K562 (cell line): ENCODE data around the gene WASF3. TPM values are rescaled to one million over a fixed set of nuclear protein-coding genes. Genes with fewer than 3 reads are reported as not detected.

Source experiments
- ATAC-seq: fragments of 200-7000 bp; cut with Tn5 transposase; 3 replicates; pipeline ENCODE4 v1.9.1; 2020; ENCODE audit warnings: moderate library complexity
- BruUV-seq: library from RNA; stranded (reverse); fragments of 400-500 nt; replicated peaks from 2 replicates; lab custom pipeline; 2021; lab: Mats Ljungman, UMichigan
- CTCF ChIA-PET: fragments of 300-600 bp; formaldehyde crosslinking; extraction: SDS; loops from one replicate; lab custom pipeline; 2021; ENCODE audit warnings: low intra/inter-chr PET ratio; lab: Yijun Ruan, JAX
- POLR2A ChIA-PET: fragments of 300-600, 350-650 bp; sonication (Branson Sonifier 250); formaldehyde crosslinking; extraction: SDS; loops from one replicate; lab custom pipeline; 2021; ENCODE audit warnings: antibody characterized with exemption, inconsistent platforms; lab: Yijun Ruan, JAX
- DNase-seq, 4 experiments: peaks; one replicate each; pipeline versions ENCODE4 v3.0.0 to v3.0.0-alpha.2; 2011 to 2018; ENCODE audit warnings: low spot score in 3 of 4, mixed read lengths in 3 of 4; ENCODE audit errors: extremely low read depth in 1 of 4
- FAIRE-seq: peaks from 2 replicates; lab custom pipeline; 2011; peaks lifted over from hg19 to GRCh38; lab: Jason Lieb, UNC
- H2AFZ ChIP-seq: 2 replicates; pipeline ENCODE4 v1.6.0; 2011; ENCODE audit warnings: low read depth, low read length, control low read depth, inconsistent platforms
- H3K27ac ChIP-seq: fragments of 200-600 bp; 3 replicates; pipeline ENCODE4 v1.8.0; 2011; ENCODE audit warnings: low read depth, mild to moderate bottlenecking, control low read depth, inconsistent platforms, low read length, moderate library complexity, mixed read lengths; ENCODE audit errors: extremely low read depth
- H3K27me3 ChIP-seq, 2 experiments: fragments of 300-600 bp in 1 of 2; 2 replicates in 1 of 2; 3 replicates in 1 of 2; pipeline versions ENCODE4 v1.6.0 to v1.8.0; 2011; ENCODE audit warnings: inconsistent platforms in 2 of 2, low read length in 2 of 2, mild to moderate bottlenecking in 1 of 2, mixed read lengths in 1 of 2, moderate library complexity in 1 of 2; ENCODE audit not compliant: control insufficient read depth in 2 of 2, insufficient read depth in 2 of 2
- H3K36me3 ChIP-seq: fragments of 300-600 bp; 3 replicates; pipeline ENCODE4 v1.8.0; 2011; ENCODE audit warnings: mild to moderate bottlenecking, low read length, inconsistent platforms; ENCODE audit not compliant: control insufficient read depth, insufficient read depth
- H3K4me1 ChIP-seq, 2 experiments: fragments of 200-600 bp in 1 of 2; replicated peaks in 1 of 2; 2 replicates in 1 of 2; 3 replicates in 1 of 2; pipeline versions ENCODE4 v1.5.1 to v1.8.0; 2011; ENCODE audit warnings: inconsistent platforms in 2 of 2, low read length in 2 of 2, mild to moderate bottlenecking in 1 of 2, mixed read lengths in 1 of 2, moderate library complexity in 1 of 2; ENCODE audit not compliant: control insufficient read depth in 2 of 2, insufficient read depth in 2 of 2
- H3K4me2 ChIP-seq: 2 replicates; pipeline ENCODE4 v1.6.1; 2011; ENCODE audit warnings: low read length, control low read depth, inconsistent platforms, mixed read lengths; ENCODE audit not compliant: insufficient read depth
- H3K4me3 ChIP-seq: fragments of 200-600 bp; sonication (generic), shearing (Covaris generic); 2 replicates; pipeline ENCODE4 v1.5.1; 2016; ENCODE audit warnings: control low read depth, inconsistent platforms
- H3K79me2 ChIP-seq: fragments of 200-600 bp; 3 replicates; pipeline ENCODE4 v1.8.0; 2011; ENCODE audit warnings: low read length, inconsistent platforms; ENCODE audit not compliant: control insufficient read depth, insufficient read depth
- H3K9ac ChIP-seq, 2 experiments: 2 replicates each; pipeline versions ENCODE4 v1.6.0 to v1.6.1; 2011; ENCODE audit warnings: low read depth in 2 of 2, low read length in 2 of 2, control low read depth in 1 of 2, inconsistent platforms in 1 of 2, mild to moderate bottlenecking in 1 of 2, mixed read lengths in 1 of 2; ENCODE audit not compliant: insufficient read depth in 1 of 2
- H3K9me1 ChIP-seq: one replicate; pipeline ENCODE4 v1.6.0; 2011; ENCODE audit warnings: inconsistent platforms, mild to moderate bottlenecking, low read length, moderate library complexity; ENCODE audit not compliant: control insufficient read depth, insufficient read depth
- H3K9me3 ChIP-seq: replicated peaks from 2 replicates; pipeline ENCODE4 v1.5.1; 2011; ENCODE audit warnings: low read depth, low read length, inconsistent platforms; ENCODE audit not compliant: control insufficient read depth, insufficient read depth
- H4K20me1 ChIP-seq: replicated peaks from 2 replicates; pipeline ENCODE4 v1.6.1; 2011; ENCODE audit warnings: low read length, inconsistent platforms, mixed read lengths; ENCODE audit not compliant: control insufficient read depth, insufficient read depth
- BRD4 ChIP-seq: fragments of 200-600 bp; sonication (generic); IDR thresholded peaks from 2 replicates; pipeline ENCODE4 v1.6.1; 2017; ENCODE audit warnings: inconsistent platforms
- CXXC5 ChIP-seq: fragments of 250-450 bp; sonication (Bioruptor Pico); IDR thresholded peaks from 2 replicates; pipeline ENCODE4 v1.8.0; 2022; ENCODE audit warnings: inconsistent platforms, mild to moderate bottlenecking, moderate library complexity
- HINFP ChIP-seq: fragments of 450-650 bp; conservative IDR thresholded peaks from 2 replicates; pipeline ENCODE4 v1.6.1; 2016; ENCODE audit warnings: missing genetic modification characterization, low read depth, mild to moderate bottlenecking, control low read depth, missing compliant biosample characterization
- POLR2A ChIP-seq: fragments of 450-650 bp; conservative IDR thresholded peaks from 2 replicates; pipeline ENCODE4 v1.6.1; 2016
- SRSF1 ChIP-seq: fragments of 200-400 bp; formaldehyde crosslinking; IDR thresholded peaks from 2 replicates; pipeline ENCODE4 v1.6.1; 2017; ENCODE audit warnings: mild to moderate bottlenecking, low read depth, low read length, moderate library complexity
- TCF7L2 ChIP-seq: fragments of 150-350 bp; IDR thresholded peaks from 2 replicates; pipeline ENCODE4 v1.6.1; 2016; ENCODE audit warnings: low read depth, mild to moderate bottlenecking, low read length, moderate library complexity
- TRIM25 ChIP-seq: fragments of 450-650 bp; IDR thresholded peaks from 2 replicates; pipeline ENCODE4 v1.7.0; 2016; ENCODE audit warnings: borderline replicate concordance
- ZFP36 ChIP-seq: fragments of 150-350 bp; IDR thresholded peaks from 2 replicates; pipeline ENCODE4 v1.6.1; 2018; ENCODE audit warnings: low read length, low read depth; ENCODE audit not compliant: partially characterized antibody
- ZNF280B ChIP-seq: fragments of 250-450 bp; sonication (Bioruptor Pico); IDR thresholded peaks from 2 replicates; pipeline ENCODE4 v1.5.1; 2021; ENCODE audit warnings: mild to moderate bottlenecking
- ZNF395 ChIP-seq: fragments of 200-800 bp; sonication (Bioruptor generic); IDR thresholded peaks from 2 replicates; pipeline ENCODE4 v1.6.1; 2017; ENCODE audit warnings: missing genetic modification characterization, missing compliant biosample characterization
- ZNF76 ChIP-seq: fragments of 250-450 bp; sonication (Bioruptor Pico); IDR thresholded peaks from 2 replicates; pipeline ENCODE4 v1.4.0; 2020; ENCODE audit warnings: mild to moderate bottlenecking, moderate library complexity, borderline replicate concordance
- WGBS: fragments of 100-300 bp; shearing (Covaris generic); methylation state at CpG from one replicate; pipeline ENCODE4 v1.1.6; 2016; ENCODE audit warnings: low coverage, mixed read lengths; ENCODE audit not compliant: insufficient coverage; ENCODE audit errors: missing lambda C conversion rate; 5-methylcytosine and 5-hydroxymethylcytosine counted together
- in situ Hi-C: fragments of 300-500 bp; cut with MboI; formaldehyde crosslinking; loops from 4 replicates; pipeline ENCODE4 v1.15.0; 2018; ENCODE audit warnings: inconsistent platforms, mixed read lengths
- intact Hi-C: fragments of 100-400 bp; cut with micrococcal nuclease; formaldehyde crosslinking; loops from 2 replicates; pipeline ENCODE4 v1.14.2; 2022
- polyA plus RNA-seq, 8 experiments: library from polyadenylated mRNA; depleted of rRNA in 4 of 8; stranded (reverse) in 5 of 8; unstranded in 3 of 8; fragments of >200 nt; fragmentation: Nextera tagmentation in 2 of 8; fragmentation: Illumina TruSeq in 1 of 8; extraction: Ambion mirVana in 2 of 8; extraction: Trizol in 1 of 8; gene quantifications; 2 replicates each; pipeline versions ENCODE4 v1.2.1 to v1.2.3, GENCODE V29; 2011 to 2014; ENCODE audit warnings: inconsistent platforms in 1 of 8, missing spikeins in 1 of 8
- total RNA-seq, 7 experiments: library from RNA; depleted of rRNA in 6 of 7; stranded (reverse); fragments of >200 nt in 6 of 7; fragmentation: Illumina TruSeq in 2 of 7; extraction: Trizol in 2 of 7; gene quantifications; 2 replicates each; pipeline versions ENCODE4 v1.2.1 to v1.2.3, GENCODE V29; 2011 to 2021; ENCODE audit warnings: low replicate concordance in 1 of 7

WASF3 gene
- total and polyA plus RNA-seq, 9 of the 15 experiments (the other 6 are each of a cell fraction or from before 2014, with no cell fraction given) = 0.04 to 0.43 (median 0.11) TPM

- 0% methylated on average over 6 of the region's 6 CpGs for WGBS
- no TSS peak for BruUV-seq
- in situ Hi-C loops (no loop called here), intact Hi-C loops (no loop called here)
- Histone ChIP-seq H3K4me3 (no peak overlapping the region), H3K9me3 (no peaks in the 10 kb centered on the region), H3K9me1 (no peaks in the 10 kb centered on the region), H3K27ac (no peak overlapping the region), H3K4me2 (no peak overlapping the region), H3K9ac (no peak overlapping the region), H2AFZ (no peak overlapping the region), H4K20me1 (no peaks in the 10 kb centered on the region), H3K36me3 (no peaks in the 10 kb centered on the region), H3K27me3 (peaks cover 0 to 6% of the 10 kb centered on the region in 2 experiments; a peak in 1 of 5 replicates), H3K4me1 (no peaks in the 10 kb centered on the region), H3K79me2 (no peaks in the 10 kb centered on the region)
- ChIA-PET POLR2A (no interaction called here), CTCF (no interaction called here)
- DNase-seq (no peak), ATAC-seq (no peak), FAIRE-seq (no peak)
- no peak for TF ChIP-seq ZNF280B (CRISPR knock-in tag)
- no peak for TF ChIP-seq ZFP36
- TF ChIP-seq BRD4 = no peak
- TF ChIP-seq POLR2A = no peak
- no peak for TF ChIP-seq HINFP
- TF ChIP-seq SRSF1 = no peak
- TF ChIP-seq CXXC5 = no peak
- no peak for TF ChIP-seq ZNF76 (CRISPR knock-in tag)
- no peak for TF ChIP-seq TCF7L2
- TF ChIP-seq TRIM25 = no peak
- no peak for TF ChIP-seq ZNF395 (CRISPR knock-in tag)
Observed at GRCh38 chr13:26541678-26542568, 15.6 kb upstream of the WASF3 start.
